ENCODE results near the gene HADH.
"Not testable (repeated sequence)": the region's sequence is repeated elsewhere in the genome, so short reads cannot be mapped to it uniquely, and the experiment has no call there.

The HADH gene

DNA sequence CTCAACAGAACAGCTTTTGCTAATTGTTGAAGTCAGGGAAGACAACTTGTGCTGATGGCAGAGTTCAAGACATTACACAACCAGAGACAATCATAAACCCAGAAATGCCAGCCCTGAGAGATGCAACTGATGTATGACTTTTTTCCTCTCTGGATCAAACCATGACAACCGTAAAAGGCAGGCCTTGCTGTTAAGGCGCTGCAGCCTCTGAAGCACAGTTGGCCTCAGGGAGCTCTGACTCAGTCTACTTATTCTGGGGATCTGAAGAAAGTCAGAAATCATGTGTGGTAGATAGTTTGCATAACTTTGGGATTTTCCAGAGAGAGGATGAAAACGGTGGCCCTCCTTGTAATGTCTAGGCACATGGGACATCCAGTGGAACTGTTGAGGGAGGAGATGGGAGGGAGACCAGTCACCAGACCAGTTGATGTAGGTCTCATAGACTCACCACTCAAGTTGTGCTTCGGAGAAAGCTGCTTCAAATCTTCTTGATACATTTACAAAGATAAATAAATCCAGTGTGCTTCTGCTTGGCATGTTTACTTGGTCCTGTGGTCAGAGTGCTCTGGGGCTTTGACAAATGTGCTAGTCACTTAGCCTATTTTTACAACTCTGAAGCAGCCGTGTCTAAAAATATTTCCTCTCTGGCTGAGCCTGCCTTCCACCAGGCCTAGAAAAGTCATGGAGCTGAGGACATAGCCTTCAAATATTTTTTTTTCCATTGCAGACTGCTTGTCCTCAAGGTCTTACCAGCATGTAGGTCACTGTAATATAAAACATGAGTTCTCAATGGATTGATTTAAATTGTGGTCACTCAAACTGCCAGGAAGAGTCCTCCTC lies 7.5 kb downstream of the HADH start:
- DNase-seq (ENCODE audit: low read depth in 2 of 2), result no peak

DNA sequence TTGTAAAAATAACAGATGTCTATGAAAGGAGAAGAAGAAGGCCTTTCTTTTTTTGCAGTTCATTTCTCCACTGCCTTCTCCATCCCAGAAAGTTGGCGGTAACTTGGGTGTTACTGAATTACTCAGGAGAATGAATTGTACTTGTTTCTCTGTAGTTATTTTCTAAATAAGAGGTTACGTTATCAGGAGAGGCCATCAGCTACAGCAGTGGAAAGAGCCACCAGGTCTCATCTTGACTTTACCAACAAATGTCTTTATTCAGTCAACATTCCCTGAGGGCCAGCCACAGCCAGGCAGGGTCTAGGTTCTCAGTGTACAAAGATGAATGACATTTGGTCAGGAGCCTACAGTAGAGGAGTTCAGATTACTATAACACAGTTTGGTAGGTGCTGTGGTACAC lies 8.1 kb downstream of the HADH start:
- no peak for DNase-seq (ENCODE audit: low read depth in 2 of 2)

DNA sequence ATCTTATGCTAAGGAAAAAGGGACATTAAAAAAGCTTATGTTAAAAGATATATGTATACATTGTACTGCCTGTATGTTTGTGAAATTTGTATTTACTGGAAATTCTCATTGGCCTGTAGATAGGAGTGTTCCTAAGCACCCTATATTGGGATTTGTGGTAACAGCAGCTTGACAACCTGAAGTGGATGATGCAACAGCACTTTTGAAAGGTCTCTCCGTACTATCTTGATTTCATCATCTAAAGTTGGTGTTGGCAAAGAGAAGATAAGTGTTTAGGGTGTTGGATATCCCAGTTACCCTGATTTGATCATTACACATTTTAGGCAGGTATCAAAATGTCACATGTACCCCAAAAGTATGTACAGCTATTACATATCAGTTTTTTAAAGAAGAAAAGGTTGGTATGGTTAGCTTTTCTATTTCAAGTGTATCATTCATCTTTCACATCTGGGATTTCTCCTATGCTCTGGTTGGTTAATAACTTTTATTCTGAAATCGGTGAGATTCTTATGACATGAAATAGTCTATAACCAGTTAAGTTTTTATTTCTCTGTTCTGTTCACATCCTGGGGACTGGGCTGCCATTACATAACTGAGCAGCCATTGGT lies 10.3 kb downstream of the HADH start:
- no peak for DNase-seq (ENCODE audit: low read depth in 2 of 2)

DNA sequence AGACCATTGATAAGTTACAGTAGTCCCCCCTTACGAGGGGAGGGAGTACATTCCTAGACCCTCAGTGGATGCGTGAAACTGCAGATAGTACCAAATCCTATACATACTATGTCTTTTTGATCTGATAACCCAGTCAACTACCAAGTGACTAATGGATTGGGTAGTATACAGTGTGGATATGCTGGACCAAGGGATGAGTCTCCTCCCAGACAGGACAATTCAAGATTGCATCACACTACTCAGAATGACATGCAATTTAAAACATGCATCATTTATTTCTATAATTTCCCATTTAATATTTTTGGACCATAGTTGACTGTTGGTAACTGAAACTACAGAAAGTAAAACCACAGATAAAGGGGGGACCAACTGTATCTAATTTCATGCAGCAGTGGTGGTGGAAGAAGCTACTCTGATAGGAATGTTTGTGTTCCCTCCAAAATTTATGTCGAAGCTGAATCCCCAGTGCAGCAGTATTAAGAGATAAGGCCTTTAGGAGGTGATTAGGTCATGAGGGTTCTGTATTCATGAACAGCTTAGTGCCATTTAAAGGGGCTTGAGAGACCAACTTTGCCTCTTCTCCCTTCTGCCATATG lies 11.9 kb downstream of the HADH start:
- DNase-seq (ENCODE audit: low read depth in 2 of 2), result no peak

DNA sequence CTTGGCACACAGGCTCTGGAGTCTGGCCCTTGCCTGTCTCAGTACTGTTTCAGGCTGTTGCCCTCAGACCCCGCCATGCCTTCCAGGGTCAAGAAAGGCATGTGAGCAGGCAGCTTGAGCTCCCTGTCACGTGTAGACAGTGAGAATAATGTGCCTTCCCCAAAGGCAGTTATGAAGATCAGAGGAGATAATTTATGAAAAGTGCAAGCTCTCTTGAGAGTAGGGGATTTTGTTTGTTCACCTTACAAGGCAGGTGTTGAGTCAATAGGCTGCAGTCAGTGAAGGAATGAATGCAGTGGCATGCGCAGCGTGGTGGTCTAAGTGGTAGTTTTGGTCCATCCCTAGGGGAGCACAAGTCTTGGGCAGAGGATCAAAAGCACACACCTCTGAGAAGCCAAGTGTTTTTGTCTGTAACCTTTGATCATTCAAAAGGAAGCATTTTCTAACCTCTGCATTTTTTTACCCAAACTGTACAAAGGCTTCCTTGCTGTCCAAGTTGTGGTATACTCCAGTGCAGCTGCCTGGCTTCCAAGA lies 14.4 kb downstream of the HADH start:
- DNase-seq (ENCODE audit: low read depth in 2 of 2), result no peak

DNA sequence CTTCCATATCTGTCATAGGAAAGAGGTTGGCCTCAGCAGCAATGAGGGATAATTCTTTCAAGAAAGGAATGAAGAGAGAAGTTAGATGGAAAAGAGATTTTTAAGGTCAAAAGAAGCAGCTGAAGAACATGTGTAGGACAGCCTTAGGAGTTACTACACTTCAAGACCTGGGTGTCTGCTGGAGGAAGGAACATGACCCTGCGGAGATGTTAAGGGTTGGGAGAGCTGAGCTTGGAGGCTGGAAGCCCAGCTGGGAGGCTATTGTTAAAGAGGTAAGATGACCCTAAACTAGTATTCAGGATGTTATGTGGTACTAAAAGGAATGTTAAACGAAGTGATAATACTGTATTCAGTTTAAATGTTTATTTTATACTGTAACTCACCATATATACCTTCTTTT lies 15.0 kb downstream of the HADH start:
- no peak for DNase-seq (ENCODE audit: low read depth in 2 of 2)

DNA sequence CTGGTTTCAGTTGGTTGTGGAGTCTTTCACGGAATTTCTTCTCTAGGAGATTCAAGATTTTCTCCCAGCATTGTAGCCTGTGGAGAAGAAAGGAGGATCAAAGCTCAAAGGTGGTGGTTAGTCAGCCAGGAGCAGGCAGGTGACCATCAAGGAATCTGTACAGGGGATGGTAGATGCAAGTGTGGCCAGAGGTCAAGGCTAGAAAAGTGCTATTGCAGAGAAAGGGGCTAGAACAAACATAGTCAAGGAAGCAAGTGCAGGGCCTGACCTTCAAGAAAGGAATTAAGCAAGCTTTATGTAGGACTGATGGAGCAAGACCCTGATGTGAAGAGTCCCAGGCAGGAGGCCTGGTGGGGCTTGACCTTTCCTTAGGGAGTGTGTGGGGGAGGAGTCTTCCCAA lies 16.1 kb downstream of the HADH start:
- DNase-seq (ENCODE audit: low read depth in 2 of 2), result no peak

DNA sequence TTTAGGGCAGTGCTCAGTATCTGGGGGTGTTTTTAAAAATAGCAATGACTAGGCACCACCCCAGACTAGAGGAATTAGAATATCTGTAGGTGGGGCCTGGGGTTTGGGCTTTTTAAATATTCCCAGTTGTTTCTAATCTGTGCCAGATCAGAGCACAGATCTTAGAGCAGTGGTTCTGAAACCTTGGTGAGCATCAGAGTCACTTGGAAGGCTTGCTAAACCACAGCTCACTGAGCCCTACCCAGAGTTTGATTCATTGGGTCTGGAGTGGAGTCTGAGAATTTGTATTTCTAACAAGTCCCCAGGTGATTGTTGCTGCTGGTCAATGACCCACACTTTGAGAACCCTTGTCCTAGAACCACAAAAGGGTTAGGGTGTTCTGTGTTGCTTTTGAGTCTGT lies 16.7 kb downstream of the HADH start:
- no peak for DNase-seq (ENCODE audit: low read depth in 2 of 2)

DNA sequence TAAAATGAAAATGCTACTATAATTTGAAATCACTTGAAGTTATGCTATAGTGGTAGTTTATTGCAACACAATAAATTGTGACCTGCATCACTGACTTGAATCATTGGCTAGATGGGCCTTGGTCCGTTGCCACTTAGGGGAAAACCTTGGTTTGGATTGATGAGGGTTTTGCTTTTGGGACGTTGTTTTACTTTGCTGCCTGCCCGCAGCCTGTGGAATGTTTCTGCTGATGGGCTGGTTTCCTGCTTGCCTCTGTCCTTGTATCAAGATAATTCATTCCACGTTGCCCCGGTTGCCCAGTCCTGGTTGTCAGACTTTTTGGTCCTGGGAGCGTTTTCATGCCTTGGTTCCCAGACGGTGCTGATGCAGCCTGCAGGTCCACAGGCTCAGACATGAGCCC lies 18.3 kb downstream of the HADH start:
- DNase-seq (ENCODE audit: low read depth in 2 of 2), result no peak

DNA sequence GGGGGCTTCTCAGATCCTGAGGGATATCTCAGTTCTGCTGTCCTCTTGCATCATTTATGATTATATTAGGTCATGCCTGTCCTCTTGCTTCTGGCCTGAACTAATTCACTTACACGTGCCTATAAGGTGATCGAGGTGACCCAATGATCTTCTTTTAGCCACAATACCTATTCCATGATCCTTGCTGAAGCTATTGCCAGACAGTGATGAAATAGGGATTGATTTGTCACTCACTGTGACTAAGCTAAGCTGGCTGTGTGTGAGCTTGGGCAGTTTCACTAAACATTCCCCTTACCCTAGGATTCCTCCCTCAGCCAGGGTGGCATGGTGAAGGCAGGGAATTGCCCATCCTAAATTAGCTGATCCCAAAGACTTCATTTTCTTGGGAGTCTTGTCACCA lies 19.0 kb downstream of the HADH start:
- no peak for DNase-seq (ENCODE audit: low read depth in 2 of 2)

DNA sequence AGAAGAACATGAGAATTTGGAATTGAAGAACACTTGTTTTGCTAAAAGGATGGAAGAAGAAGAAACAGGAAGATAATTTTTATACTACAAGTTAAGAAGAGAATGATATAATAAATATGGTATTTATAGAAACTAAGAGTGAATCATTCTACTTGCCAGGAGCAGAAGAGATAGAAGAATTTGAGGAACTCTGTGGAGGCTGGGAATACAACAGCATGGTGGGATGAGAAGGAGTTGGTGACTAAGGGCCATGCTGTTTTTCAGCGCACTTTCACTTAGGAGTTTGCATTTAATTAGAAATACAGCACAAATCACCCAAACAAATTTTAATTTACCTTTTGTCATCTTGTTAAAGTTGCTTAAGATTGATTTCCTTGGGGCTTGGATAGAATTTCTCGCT lies 20.5 kb downstream of the HADH start:
- no peak for DNase-seq (ENCODE audit: low read depth in 2 of 2)

DNA sequence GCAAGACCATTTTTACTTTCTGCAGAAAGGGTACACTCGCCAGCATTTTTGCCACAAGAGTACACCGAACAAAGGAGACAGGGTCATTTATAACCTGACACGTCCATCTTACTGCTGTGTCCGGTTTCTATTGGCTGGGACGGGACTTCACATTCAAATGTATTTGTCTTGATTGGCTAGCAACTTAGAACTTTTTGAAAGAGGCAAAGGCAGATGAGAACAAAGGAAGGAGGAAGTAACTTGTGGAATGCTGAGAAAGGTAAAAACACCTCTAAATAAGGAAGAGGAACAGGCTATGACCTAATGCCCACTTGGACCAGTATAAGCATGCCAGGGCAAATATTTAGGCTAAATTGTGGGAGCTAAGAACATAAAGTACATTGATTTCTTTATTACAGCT lies 22.7 kb downstream of the HADH start:
- DNase-seq (ENCODE audit: low read depth in 2 of 2), result not testable (repeated sequence)

DNA sequence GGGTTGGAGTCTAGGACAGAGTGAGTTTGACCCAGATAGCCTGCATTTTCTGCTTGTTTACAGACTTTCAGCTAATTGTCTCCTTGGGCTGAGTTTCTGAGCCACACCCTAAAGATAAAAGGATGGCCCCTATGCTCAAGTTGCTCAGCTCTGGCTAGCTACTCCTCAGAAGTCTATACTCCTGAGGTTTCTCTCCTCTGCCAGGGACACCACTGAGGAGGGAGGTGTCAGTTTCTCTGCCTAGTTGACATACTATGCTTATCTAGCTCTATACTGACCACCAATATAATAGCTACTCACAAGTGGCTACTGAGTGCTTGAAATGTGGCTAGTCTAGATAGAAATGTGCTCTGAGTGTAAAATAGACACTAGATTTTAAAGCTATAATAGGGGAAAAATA lies 23.6 kb downstream of the HADH start:
- DNase-seq (ENCODE audit: low read depth in 2 of 2), result no peak

DNA sequence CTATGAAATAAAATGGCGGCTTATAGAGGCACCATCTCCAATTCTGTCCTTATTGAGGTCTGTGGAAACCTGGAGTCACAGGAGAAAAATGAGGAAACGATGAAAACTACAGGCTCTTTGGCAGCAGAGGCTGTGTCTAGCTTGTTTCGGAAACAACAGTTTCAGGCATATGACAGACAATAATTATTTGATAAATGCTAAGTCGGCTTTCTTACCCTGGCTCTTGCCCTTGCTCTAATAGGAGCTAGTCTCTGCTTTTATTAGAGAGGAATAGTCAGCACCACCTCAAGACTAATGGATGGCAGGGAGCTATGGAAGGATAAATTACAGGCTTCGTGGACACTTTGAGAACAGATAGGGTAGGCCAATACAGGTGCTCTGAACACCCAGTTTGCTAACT lies 24.3 kb downstream of the HADH start:
- DNase-seq (ENCODE audit: low read depth in 2 of 2), result no peak

DNA sequence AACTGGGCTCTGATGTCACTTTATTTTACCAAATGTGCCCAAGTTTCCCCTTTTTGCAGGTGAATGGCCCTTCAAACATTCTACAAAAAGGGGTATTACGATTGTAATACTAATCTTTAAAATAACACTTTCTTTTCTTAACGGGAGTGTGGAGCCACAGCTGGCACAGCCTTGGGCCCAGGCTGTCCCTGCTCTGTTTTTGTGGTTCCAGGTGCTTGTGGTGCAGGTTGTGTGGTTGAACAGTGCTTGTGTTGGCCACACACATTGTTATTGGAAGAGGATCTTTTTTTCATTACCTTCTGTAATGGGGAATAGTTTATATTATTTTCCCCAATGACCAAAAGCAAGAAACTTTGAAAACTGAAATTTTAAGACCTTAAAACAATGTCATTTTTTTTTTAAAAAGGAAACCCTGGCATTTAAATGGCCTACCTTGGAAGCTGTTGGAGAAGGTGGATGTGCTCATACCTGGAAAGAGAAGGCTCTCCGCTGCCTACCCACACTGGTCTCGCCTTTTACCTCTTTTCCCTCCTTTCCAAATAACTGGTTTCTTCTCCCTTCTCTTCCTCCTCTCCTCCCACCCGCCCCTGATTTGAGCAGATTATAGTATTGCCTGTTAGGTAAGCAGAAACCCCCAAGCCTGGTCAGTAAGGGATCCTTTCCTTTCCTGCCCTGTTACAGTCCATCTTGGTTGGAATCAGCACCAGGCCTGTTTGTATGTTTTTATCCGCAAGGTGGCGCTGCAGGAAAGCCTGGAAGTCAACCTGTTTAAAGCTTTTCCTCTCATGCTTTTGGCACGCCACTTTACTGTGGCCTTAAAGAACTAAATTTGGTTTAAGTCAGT lies 28.6 kb downstream of the HADH start:
- DNase-seq (ENCODE audit: low read depth in 2 of 2), result peak; percentile 75 to 87

DNA sequence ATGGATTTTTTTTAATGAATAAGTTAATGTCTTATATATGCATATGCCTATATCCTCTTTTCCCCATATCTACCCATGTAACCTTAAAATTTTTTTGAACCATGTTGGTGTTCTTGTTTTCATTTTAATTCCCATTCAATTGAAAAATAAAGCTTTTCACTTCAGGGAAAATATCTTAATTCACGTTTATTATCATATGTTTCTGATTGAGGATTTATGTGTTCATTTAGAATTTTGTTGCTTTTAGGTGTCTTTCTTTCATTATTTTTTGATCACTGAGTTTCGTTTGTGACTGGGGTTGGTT lies 29.1 kb downstream of the HADH start:
- DNase-seq (ENCODE audit: low read depth in 2 of 2), result no peak

DNA sequence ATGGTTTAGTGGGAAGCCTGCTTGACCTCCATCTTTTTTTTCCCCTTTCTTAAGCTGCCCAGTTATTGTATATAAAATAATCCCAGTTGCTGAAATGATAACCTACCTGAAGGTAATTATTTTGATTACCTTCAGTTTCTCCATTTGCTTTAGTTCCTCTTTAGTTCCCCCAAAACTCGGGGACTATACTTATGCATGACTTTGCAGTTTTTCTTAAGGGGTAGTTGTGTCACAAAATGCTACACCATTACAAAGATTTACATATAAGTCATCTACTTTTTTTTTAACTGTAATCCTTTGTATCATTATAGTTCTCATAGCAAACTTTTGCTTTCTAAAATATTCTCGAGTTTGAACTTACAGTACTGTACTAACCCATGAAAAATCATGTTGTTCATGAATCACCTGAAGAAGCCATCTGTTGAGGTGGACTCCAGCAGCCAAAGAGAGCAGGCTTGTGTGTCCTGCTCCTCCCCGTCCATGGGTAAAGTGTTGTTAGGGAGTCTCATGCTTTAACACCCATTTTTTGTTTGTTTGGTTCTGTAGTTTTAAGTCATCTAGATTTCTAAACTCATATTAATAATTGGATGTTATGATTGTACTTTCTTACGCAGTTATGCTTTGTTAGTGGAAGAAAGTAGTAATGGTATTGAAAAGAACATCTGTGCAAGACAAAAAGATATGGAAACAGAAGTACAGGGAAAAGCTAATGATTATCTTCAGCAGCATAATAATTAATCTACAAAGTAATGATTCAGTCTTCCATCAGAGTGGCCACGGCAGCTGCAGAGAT lies 34.6 kb downstream of the HADH start:
- no peak for DNase-seq (ENCODE audit: low read depth in 2 of 2)

DNA sequence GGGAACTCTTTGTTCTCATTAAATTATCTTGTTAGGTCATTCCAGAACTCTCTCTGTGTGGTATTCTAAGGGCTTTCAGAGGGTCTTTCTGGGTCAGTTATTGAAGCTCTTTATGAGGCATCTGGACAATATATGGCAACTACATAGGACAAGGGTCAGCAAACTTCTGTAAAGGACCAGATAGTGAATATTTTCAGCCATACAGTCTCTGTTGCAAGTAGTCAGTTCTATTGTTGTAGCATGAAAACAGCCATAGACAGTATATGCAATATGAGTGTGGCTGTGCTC lies 35.1 kb downstream of the HADH start:
- no peak for DNase-seq (ENCODE audit: low read depth in 2 of 2)

DNA sequence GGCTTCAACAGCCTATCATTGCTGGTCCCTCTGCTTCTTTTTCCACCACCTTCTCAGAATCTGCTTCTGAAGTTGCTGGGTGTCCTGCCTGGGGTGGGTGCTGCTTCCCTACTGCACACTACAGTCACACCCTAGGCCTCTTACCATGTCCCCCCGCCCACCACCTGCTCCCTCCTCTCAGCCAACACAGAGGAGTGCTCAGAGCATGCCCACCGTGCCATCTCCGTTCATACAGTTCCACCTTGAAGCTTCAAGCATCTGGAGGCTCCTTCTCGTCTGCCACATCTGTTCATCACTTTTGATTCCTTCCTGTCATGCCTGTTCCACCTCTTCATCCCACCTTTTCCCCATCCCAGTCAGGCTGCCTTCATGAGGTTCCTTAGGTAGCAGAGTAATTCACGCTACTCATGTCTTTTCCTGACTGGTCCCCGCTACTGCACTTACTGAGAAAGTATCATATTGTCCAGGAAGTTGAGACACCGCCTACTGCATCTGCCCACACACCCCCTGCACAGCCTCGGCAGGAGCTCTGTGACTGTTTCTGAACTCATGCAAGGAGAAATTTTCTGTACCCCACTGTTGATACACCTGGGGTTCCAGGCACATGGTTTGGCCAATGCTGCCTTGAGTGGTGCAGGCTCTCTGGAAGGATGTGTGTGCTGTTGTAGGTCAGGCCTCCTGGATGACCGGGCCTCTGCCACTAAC lies 39.5 kb downstream of the HADH start:
- DNase-seq (ENCODE audit: low read depth in 2 of 2), result peak; percentile 46 to 50

DNA sequence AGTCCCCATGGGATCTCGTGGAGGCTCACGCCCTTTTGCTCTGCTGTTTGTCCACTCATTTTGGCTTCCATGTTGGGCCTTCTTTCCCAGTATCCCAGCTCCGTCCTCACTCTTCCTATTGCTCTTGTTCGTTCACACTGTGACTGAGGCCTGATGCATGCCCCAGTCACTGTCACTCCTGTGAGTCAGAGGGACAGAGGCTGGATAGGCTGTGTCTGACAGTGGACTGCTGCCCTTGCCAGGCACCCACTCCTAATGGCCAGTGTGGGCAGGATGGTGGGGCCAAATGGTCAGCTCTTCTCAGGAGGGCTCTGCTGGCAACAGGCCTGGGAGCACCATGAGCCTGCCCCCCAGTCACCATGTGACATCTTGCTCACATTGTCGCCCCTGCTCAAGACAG lies 40.0 kb downstream of the HADH start:
- no peak for DNase-seq (ENCODE audit: low read depth in 2 of 2)

DNA sequence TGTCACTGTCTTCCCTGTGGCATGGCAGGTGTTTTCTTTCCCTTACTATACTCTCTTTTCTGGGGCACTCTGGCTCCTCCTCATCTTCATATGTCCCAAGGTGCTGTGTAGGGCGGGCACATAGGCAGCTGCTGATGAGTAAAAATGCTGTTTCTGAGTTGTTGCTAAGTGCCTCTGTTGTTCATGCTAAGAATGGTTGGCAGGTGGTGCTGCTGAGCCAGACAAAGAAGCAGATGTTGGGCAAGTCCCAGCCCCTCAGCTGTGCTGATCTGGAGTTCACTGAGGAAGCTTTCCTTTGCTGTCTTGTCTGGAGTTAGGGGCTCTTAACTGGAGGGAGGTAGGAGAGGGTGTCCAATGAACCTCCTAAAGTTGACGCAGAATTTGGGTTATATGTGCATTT lies 40.6 kb downstream of the HADH start:
- DNase-seq (ENCODE audit: low read depth in 2 of 2), result peak; percentile 44 to 52
